ENCODE measurements around the gene P2RY10. TPM values are rescaled to one million over a fixed set of nuclear protein-coding genes. Genes with fewer than 3 reads are reported as not detected.
"Not testable (repeated sequence)": the region's sequence is repeated elsewhere in the genome, so short reads cannot be mapped to it uniquely, and the experiment has no call there.

The P2RY10 gene
- total and polyA plus RNA-seq, 4 donors = 0.59 TPM; not detected in 3

- no peak for DNase-seq (ENCODE audit: low read depth in 4 of 6, low spot score in 6 of 6)
- no peaks in the 10 kb centered on the region for H3K36me3 ChIP-seq (ENCODE audit: control insufficient read depth, insufficient read depth, low read length)
- H3K27ac ChIP-seq (ENCODE audit: low read depth, low read length) = no peak overlapping the region
- WGBS (ENCODE audit: insufficient coverage) = 60% methylated on average over 1 of the region's 2 CpGs
- no peaks in the 10 kb centered on the region for H3K9me3 ChIP-seq (ENCODE audit: control insufficient read depth, insufficient read depth, low read length)
- H3K4me1 ChIP-seq (ENCODE audit: control insufficient read depth, insufficient read depth, low read length) = no peaks in the 10 kb centered on the region
- no peak overlapping the region for H3K4me3 ChIP-seq (ENCODE audit: low read depth, low read length)
- H3K27me3 ChIP-seq (ENCODE audit: control insufficient read depth, insufficient read depth, low read length) = no peaks in the 10 kb centered on the region
These were observed 12.0 kb downstream of the P2RY10 start for GRCh38 chrX:78957049-78957767.

DNA sequence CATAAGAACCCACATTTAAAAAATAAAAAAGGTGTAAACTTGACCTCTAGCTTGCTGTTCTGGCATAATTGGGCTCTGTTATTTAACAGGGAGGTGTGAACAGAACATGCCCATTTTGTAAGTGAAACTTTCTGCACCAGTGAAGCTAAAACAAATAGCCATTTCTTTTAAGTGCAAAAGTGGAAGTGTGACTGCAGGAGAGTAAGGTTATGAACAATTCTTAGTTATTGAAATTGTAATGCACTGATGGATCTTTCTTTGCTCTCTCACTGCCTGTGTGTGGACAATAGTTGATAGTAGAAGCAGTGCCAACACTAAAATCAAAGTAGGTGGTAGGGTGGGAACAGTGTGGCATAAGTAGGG lies 12.6 kb downstream of the P2RY10 start:
- DNase-seq (ENCODE audit: low read depth in 4 of 6, low spot score in 6 of 6) = no peak
- no peaks in the 10 kb centered on the region for H3K9me3 ChIP-seq (ENCODE audit: control insufficient read depth, insufficient read depth, low read length)
- H3K4me3 ChIP-seq (ENCODE audit: low read depth, low read length) = no peak overlapping the region
- H3K36me3 ChIP-seq (ENCODE audit: control insufficient read depth, insufficient read depth, low read length) = no peaks in the 10 kb centered on the region
- no peak overlapping the region for H3K27ac ChIP-seq (ENCODE audit: low read depth, low read length)
- H3K27me3 ChIP-seq (ENCODE audit: control insufficient read depth, insufficient read depth, low read length) = no peaks in the 10 kb centered on the region
- no peaks in the 10 kb centered on the region for H3K4me1 ChIP-seq (ENCODE audit: control insufficient read depth, insufficient read depth, low read length)

GRCh38 chrX:78958419-78959116 lies 13.4 kb downstream of the P2RY10 start:
- DNase-seq (ENCODE audit: low read depth in 4 of 6, low spot score in 6 of 6) = no peak
- H3K4me1 ChIP-seq (ENCODE audit: control insufficient read depth, insufficient read depth, low read length) = no peaks in the 10 kb centered on the region
- H3K9me3 ChIP-seq (ENCODE audit: control insufficient read depth, insufficient read depth, low read length) = no peaks in the 10 kb centered on the region
- WGBS (ENCODE audit: insufficient coverage) = no CpG with 5 or more reads among the region's 2 CpGs
- H3K27me3 ChIP-seq (ENCODE audit: control insufficient read depth, insufficient read depth, low read length) = no peaks in the 10 kb centered on the region
- H3K36me3 ChIP-seq (ENCODE audit: control insufficient read depth, insufficient read depth, low read length) = no peaks in the 10 kb centered on the region
- H3K4me3 ChIP-seq (ENCODE audit: low read depth, low read length) = no peak overlapping the region
- no peak overlapping the region for H3K27ac ChIP-seq (ENCODE audit: low read depth, low read length)

GRCh38 chrX:78960888-78961287 lies 15.7 kb downstream of the P2RY10 start:
- WGBS (ENCODE audit: insufficient coverage) = 76% methylated on average over 8 of the region's 8 CpGs
- Histone ChIP-seq H3K4me1 (ENCODE audit: control insufficient read depth, insufficient read depth, low read length) (no peaks in the 10 kb centered on the region), H3K36me3 (ENCODE audit: control insufficient read depth, insufficient read depth, low read length) (no peaks in the 10 kb centered on the region), H3K27me3 (ENCODE audit: control insufficient read depth, insufficient read depth, low read length) (no peaks in the 10 kb centered on the region), H3K4me3 (ENCODE audit: low read depth, low read length) (no peak overlapping the region), H3K9me3 (ENCODE audit: control insufficient read depth, insufficient read depth, low read length) (no peaks in the 10 kb centered on the region), H3K27ac (ENCODE audit: low read depth, low read length) (no peak overlapping the region)
- no peak for DNase-seq (ENCODE audit: low read depth in 4 of 6, low spot score in 6 of 6)

DNA sequence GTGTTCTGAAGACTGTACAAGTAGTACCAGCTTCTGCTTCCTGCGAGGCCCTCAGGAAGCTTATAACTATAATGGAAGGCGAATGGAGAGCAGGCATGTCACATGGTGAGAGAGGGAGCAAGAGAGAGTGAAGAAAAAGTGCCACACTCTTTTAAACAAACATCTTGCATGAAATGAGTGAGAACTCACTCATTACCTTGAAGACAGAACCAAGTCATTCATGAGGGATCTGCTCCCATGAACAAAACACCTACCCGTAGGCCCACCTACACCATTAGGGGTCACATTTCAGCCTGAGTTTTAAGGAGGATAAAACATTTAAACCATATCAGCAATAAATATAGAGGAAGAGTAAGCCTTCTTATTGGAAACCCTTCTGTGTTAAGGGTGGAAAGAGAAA lies 19.4 kb downstream of the P2RY10 start:
- no peak for DNase-seq (ENCODE audit: low read depth in 4 of 6, low spot score in 6 of 6)
- Histone ChIP-seq H3K4me3 (ENCODE audit: low read depth, low read length) (no peak overlapping the region), H3K36me3 (ENCODE audit: control insufficient read depth, insufficient read depth, low read length) (no peaks in the 10 kb centered on the region), H3K4me1 (ENCODE audit: control insufficient read depth, insufficient read depth, low read length) (no peaks in the 10 kb centered on the region), H3K27me3 (ENCODE audit: control insufficient read depth, insufficient read depth, low read length) (no peaks in the 10 kb centered on the region), H3K27ac (ENCODE audit: low read depth, low read length) (no peak overlapping the region), H3K9me3 (ENCODE audit: control insufficient read depth, insufficient read depth, low read length) (no peaks in the 10 kb centered on the region)
- no CpG with 5 or more reads among the region's 3 CpGs for WGBS (ENCODE audit: insufficient coverage)

GRCh38 chrX:78979789-78980464 lies 34.7 kb downstream of the P2RY10 start:
- no peak for DNase-seq (ENCODE audit: low read depth in 4 of 6, low spot score in 6 of 6)

DNA sequence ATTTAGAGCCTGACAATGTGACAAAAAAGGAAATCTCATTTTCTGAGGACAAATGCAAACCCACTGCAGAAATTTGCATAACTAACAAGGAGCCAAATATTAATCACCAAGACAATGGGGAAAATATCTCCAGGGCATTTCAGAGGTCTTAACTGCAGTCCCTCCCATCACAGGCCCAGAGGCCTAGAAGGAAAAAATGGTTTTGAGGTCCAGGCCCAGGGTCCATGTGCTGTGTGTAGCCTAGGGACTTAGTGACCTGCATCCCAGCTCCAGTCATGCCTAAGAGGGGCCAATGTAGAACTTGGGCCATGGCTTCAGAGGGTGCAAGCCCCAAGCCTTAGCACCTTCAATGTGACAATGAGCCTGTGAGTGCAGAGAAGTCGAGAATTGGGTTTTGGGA lies 44.2 kb downstream of the P2RY10 start:
- Histone ChIP-seq H3K4me3 (ENCODE audit: low read depth, low read length) (no peak overlapping the region), H3K27me3 (ENCODE audit: control insufficient read depth, insufficient read depth, low read length) (no peaks in the 10 kb centered on the region), H3K27ac (ENCODE audit: low read depth, low read length) (no peak overlapping the region), H3K36me3 (ENCODE audit: control insufficient read depth, insufficient read depth, low read length) (no peaks in the 10 kb centered on the region), H3K9me3 (ENCODE audit: control insufficient read depth, insufficient read depth, low read length) (peaks cover 3% of the 10 kb centered on the region), H3K4me1 (ENCODE audit: control insufficient read depth, insufficient read depth, low read length) (no peaks in the 10 kb centered on the region)
- no peak for DNase-seq (ENCODE audit: low read depth in 4 of 6, low spot score in 6 of 6)
- 25% methylated on average over 1 of the region's 1 CpG for WGBS (ENCODE audit: insufficient coverage)

More at GRCh38 chrX:78979789-78980464, 34.7 kb downstream of the P2RY10 start:
- no peaks in the 10 kb centered on the region for H3K36me3 ChIP-seq (ENCODE audit: control insufficient read depth, insufficient read depth, low read length)
- no peaks in the 10 kb centered on the region for H3K4me1 ChIP-seq (ENCODE audit: control insufficient read depth, insufficient read depth, low read length)
- no peak overlapping the region for H3K27ac ChIP-seq (ENCODE audit: low read depth, low read length)
- H3K4me3 ChIP-seq (ENCODE audit: low read depth, low read length) = no peak overlapping the region
- WGBS (ENCODE audit: insufficient coverage) = no CpG with 5 or more reads among the region's 4 CpGs
- H3K9me3 ChIP-seq (ENCODE audit: control insufficient read depth, insufficient read depth, low read length) = no peaks in the 10 kb centered on the region
- no peaks in the 10 kb centered on the region for H3K27me3 ChIP-seq (ENCODE audit: control insufficient read depth, insufficient read depth, low read length)

- Histone ChIP-seq H3K27me3 (ENCODE audit: control insufficient read depth, insufficient read depth, low read length) (no peaks in the 10 kb centered on the region), H3K4me1 (ENCODE audit: control insufficient read depth, insufficient read depth, low read length) (no peaks in the 10 kb centered on the region), H3K36me3 (ENCODE audit: control insufficient read depth, insufficient read depth, low read length) (no peaks in the 10 kb centered on the region), H3K4me3 (ENCODE audit: low read depth, low read length) (no peak overlapping the region), H3K27ac (ENCODE audit: low read depth, low read length) (no peak overlapping the region), H3K9me3 (ENCODE audit: control insufficient read depth, insufficient read depth, low read length) (no peaks in the 10 kb centered on the region)
- WGBS (ENCODE audit: insufficient coverage) = 71% methylated on average over 3 of the region's 5 CpGs
- DNase-seq (ENCODE audit: low read depth in 4 of 6, low spot score in 6 of 6) = no peak
These were observed 52.8 kb downstream of the P2RY10 start for GRCh38 chrX:78997870-78998558.

DNA sequence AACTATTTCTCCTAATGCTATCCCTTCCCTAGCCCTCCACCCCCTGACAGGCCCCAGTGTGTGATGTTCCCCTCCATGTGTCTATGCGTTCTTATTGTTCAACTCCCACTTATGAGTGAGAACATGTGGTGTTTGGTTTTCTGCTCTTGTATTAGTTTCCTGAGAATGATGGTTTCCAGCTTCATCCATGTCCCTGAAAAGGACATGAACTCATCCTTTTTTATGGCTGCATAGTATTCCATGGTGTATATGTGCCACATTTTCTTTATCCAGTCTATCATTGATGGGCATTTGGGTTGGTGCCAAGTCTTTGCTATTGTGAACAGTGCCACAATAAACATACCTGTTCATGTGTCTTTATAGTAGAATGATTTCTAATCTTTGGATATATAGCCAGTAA lies 62.3 kb downstream of the P2RY10 start:
- not testable (repeated sequence) for H3K4me1 ChIP-seq (ENCODE audit: control insufficient read depth, insufficient read depth, low read length); H3K36me3 ChIP-seq (ENCODE audit: control insufficient read depth, insufficient read depth, low read length); H3K4me3 ChIP-seq (ENCODE audit: low read depth, low read length); H3K9me3 ChIP-seq (ENCODE audit: control insufficient read depth, insufficient read depth, low read length); H3K27ac ChIP-seq (ENCODE audit: low read depth, low read length); DNase-seq (ENCODE audit: low read depth in 4 of 6, low spot score in 6 of 6); H3K27me3 ChIP-seq (ENCODE audit: control insufficient read depth, insufficient read depth, low read length)
- WGBS (ENCODE audit: insufficient coverage) = no CpG with 5 or more reads among the region's 1 CpG
